T-helper 1 cell treated with Interleukin-12 subunit alpha and Interleukin-12 subunit beta and Interleukin-4 antibody, amounts not matched to agents 30 μg/mL and 1 μg/mL, for 36 hours (primary cell): Measurements from ENCODE around the gene TNFRSF1A.
A peak's percentile ranks its signal among the peaks of the same experiment; 100 is the strongest.

ENCODE experiments used
- H3K27ac Mint-ChIP-seq: one replicate; pipeline ENCODE4 v1.8.0; 2021; ENCODE audit warnings: mild to moderate bottlenecking, mixed read lengths
- H3K27me3 Mint-ChIP-seq: one replicate; pipeline ENCODE4 v1.8.0; 2021; ENCODE audit warnings: low read depth, mixed read lengths
- H3K36me3 Mint-ChIP-seq: one replicate; pipeline ENCODE4 v1.8.0; 2021; ENCODE audit warnings: low read depth, mixed read lengths
- H3K4me1 Mint-ChIP-seq: one replicate; pipeline ENCODE4 v1.8.0; 2021; ENCODE audit warnings: low read depth, mixed read lengths
- H3K4me3 Mint-ChIP-seq: one replicate; pipeline ENCODE4 v1.8.0; 2021; ENCODE audit warnings: mild to moderate bottlenecking, moderate library complexity, mixed read lengths
- H3K9me3 Mint-ChIP-seq: one replicate; pipeline ENCODE4 v1.8.0; 2021; ENCODE audit warnings: mixed read lengths

TNFRSF1A gene

DNA sequence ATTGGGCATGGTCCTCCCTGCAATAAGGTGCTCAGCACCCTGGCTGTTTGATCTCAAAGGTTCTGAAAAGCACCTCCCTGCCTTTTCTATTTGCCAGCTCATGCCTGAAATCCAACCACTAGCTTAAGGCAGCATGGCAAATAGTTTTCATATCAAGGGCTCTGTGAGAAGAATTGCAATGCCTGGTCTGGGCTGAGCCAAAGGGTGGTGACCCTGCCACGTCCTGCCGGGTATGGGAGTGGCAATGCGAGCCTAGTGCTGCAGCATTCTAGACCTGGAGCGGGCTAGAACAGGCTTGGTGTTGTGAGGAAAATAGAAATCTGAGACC is 35.8 kb upstream of the TNFRSF1A start:
- Mint-ChIP-seq H3K4me3 (no peak overlapping the region), H3K9me3 (no peaks in the 10 kb centered on the region), H3K27me3 (peaks cover 30% of the 10 kb centered on the region), H3K36me3 (no peaks in the 10 kb centered on the region), H3K4me1 (peaks cover 16% of the 10 kb centered on the region), H3K27ac (no peak overlapping the region)

DNA sequence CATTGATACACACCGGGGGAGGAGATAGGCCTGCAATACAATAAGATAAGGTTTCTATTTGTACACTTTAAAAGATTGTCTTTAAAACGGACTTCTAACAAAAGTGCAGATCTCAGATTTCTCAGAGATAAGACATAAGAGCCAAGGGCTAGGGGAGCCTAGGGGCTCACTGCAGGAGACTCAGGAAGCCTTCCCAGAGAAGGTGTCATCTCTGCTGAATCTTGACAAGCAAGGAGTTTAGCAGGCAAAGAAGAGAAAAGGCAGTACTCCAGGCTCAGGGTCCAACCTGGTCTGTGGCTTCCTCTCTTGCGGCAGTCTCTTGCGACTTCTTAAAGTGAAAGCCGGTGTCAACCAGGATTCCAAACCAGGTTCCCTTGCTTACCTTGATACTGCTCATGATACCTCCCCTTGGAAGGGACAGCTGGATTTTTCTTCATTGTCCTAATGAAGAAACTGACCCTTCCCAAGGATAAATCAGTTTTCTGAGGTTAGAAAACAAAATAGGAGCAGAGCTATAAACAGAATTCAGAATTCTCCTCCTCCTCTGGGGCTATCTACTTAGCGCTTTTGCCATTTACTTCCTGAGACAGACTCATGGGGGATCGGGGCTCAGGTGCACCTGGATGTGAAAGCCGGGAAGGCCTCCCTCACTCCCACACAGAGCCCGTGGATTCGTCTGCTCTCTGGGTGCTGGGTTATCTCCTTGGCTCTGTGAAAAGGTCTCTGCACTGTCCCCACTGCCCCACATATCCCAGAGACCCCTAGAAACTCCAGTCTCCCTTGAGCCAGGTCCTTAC is 35.2 kb upstream of the TNFRSF1A start:
- peaks cover 22% of the 10 kb centered on the region for H3K4me1 Mint-ChIP-seq
- no peak overlapping the region for H3K4me3 Mint-ChIP-seq
- no peaks in the 10 kb centered on the region for H3K9me3 Mint-ChIP-seq
- H3K27me3 Mint-ChIP-seq = peaks cover 25% of the 10 kb centered on the region
- no peaks in the 10 kb centered on the region for H3K36me3 Mint-ChIP-seq
- H3K27ac Mint-ChIP-seq = no peak overlapping the region

DNA sequence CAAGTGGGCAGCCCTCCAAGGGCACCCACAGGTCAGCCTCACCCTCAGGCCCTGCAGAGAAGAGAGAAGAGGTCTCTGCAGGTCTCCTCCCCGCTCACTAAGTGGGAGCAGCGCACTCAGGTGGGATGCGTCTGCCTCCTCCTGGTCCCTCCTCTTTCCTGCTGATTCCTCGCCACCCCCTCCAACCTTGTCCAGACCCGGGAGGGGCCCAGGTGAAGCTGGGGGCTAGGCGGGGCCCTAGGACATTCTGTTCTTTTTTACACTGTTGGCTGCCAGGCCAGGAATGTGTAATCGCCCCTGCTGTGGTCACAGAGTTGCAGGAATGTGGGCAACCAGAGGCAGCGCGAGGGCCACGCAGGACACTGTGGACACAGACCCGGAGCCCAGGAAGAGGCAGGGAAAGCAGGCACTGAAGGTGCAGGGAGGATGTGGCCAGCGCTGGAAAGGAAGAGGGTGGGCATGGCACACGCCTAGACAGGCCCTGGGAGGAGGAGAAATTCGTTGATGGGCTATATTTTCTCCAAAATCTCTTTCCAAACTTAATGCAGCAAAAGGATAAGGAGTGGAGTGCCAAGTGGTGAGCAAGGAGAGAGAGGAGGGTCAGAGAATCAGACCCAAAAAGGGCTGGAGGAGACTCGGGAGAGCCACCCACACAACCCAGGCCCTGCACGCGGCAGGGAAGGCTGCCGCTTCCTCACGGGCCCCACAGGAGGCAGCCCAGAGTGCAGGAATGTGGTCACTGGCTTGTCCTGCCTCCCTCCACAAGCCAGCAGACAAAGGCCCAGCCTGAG is 34.4 kb upstream of the TNFRSF1A start:
- Mint-ChIP-seq H3K4me3 (peak overlapping the region; percentile 40), H3K4me1 (peaks cover 23% of the 10 kb centered on the region), H3K27me3 (peaks cover 17% of the 10 kb centered on the region), H3K36me3 (no peaks in the 10 kb centered on the region), H3K27ac (peak overlapping the region; percentile 71), H3K9me3 (no peaks in the 10 kb centered on the region)

DNA sequence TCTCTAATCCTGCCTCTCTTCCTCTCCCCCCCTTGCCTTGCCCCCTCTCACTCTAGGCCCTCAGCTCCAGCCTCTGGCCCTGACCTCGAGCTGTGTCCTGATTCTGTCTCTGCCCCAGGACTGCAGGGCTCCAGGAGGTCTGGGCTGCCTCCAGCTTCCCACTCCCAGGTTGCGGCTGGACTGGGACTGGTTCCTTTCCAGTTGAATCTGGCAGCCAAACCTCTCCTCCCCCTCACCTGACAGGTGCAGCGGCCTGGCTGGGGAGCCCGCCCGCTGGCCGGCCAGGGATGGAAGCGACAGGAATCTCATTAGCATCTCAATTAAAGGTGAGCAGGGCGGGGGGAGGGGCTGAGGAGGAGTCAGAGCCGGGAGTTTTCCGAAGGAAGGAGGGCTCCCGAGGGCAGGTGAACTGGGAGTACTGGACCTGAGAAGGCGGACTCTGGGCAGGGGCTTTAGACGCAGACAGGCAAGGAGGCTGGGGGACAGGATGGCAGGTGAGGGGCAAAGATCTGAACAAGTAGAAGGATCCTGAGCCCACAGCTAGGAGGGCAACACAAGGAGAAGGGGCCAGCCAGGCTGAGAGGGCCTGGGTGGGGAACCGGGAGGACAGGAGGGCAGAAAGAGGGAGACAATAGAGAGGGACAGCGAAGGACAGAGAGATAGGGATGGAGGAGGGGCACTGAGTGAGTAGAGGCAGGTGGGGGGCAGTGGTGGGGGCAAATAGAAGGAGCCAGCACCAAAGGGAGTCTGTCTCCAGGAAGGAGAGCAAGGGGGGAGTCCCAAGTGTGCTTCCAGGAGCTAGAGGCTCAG is 33.6 kb upstream of the TNFRSF1A start, which contains the start of gene SCNN1A:
SCNN1A (minus strand) TSS at position 295 of the 810 bp plus-strand sequence. CDS start 780 bp downstream, outside the sequence.
- Mint-ChIP-seq H3K27ac (peak within 1 kb of the TSS; percentile 71), H3K4me3 (peak within 1 kb of the TSS; percentile 40), H3K4me1 (peaks cover 26% of the 10 kb centered on the region), H3K9me3 (no peaks in the 10 kb centered on the region), H3K27me3 (peaks cover 9% of the 10 kb centered on the region), H3K36me3 (no peaks in the 10 kb centered on the region)

DNA sequence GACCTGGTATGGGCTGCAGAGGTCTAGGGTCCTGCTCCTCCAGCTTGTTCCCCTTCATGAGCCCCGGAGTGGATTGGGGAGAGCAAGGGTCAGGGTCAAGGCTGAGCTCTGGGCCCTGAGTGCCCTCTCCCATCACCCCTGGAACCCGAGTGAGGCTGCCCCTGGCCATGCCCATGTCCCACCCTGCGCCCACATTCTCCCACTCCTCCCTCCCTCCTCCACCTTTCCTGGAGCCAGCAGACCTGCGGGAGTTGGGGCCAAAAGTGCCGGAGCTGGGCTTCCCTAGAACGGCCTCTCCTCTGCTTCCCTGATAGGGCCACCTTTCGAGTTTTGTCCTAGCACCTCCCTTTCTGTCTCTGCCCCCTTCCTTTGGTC is 32.9 kb upstream of the TNFRSF1A start:
- Mint-ChIP-seq H3K36me3 (no peaks in the 10 kb centered on the region), H3K9me3 (no peaks in the 10 kb centered on the region), H3K27ac (no peak overlapping the region), H3K4me3 (no peak overlapping the region), H3K27me3 (peaks cover 6% of the 10 kb centered on the region), H3K4me1 (peaks cover 26% of the 10 kb centered on the region)

DNA sequence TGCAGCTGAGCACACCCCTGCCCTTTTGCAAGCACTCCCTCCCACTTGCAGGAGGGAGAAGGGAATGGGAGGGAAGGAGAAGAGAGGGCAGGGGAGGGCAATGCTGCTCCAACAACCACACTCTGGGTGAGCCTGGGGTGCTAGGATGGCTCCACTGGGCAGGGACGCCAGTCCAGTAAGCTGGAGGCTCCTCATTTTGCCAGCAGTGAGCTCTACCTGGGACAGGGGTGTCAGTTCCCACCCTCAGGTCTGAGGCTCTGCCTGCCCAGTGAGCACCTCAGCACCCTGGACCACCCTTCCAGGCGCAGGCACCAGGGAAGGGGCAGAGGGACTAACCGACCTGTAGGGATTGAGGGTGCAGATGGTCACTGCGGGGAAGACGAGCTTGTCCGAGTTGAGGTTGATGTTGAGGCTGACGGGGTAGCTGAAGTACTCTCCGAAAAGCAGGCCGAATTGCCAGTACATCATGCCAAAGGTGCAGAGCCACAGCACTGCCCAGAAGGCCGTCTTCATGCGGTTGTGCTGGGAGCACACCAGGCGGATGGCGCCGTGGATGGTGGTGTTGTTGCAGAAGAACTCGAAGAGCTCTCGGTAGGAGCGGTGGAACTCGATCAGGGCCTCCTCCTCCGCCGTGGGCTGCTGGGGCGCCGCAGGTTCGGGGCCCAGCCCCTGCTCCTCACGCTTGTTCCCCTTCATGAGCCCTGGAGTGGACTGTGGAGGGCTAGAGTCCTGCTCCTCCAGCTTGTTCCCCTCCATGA is 32.3 kb upstream of the TNFRSF1A start:
- Mint-ChIP-seq H3K4me1 (peaks cover 26% of the 10 kb centered on the region), H3K36me3 (no peaks in the 10 kb centered on the region), H3K27me3 (peaks cover 3% of the 10 kb centered on the region), H3K9me3 (no peaks in the 10 kb centered on the region), H3K4me3 (no peak overlapping the region), H3K27ac (no peak overlapping the region)

DNA sequence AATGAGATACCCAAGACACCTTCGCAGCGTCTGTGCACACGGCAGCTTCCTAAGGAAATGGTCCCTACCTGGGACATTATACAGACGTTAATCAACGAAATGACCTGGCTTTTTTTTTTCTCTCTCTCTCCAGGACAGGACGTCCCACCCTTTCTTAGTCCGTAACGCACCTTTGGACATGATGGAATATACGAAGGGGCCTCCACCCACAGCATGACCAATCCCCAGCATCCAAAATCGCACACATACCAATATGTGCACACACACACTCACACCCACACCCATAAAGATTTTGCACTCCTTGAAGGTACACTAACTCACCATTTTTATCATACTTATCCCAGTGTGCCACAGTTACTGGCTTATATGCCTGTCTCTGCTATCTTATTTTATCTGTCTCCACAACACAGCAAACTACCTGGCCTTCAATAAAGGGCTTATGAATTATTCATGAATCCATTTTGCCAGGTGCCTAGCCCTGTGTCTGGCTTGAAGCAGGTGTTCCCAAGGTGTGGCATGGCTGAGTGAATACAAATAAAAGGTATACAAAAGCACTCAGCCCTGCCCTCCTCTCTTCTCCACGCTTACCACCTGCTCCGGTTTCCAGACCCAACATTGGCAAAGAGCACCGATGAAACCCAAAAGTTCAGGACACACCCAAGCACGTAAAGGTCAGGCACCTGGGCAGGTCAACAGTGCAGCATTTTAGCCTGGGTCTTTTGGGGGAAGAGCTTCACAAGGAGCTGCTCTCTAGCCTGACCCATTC is 31.3 kb upstream of the TNFRSF1A start:
- Mint-ChIP-seq H3K4me1 (peaks cover 33% of the 10 kb centered on the region), H3K36me3 (no peaks in the 10 kb centered on the region), H3K4me3 (no peak overlapping the region), H3K9me3 (no peaks in the 10 kb centered on the region), H3K27me3 (no peaks in the 10 kb centered on the region), H3K27ac (no peak overlapping the region)

DNA sequence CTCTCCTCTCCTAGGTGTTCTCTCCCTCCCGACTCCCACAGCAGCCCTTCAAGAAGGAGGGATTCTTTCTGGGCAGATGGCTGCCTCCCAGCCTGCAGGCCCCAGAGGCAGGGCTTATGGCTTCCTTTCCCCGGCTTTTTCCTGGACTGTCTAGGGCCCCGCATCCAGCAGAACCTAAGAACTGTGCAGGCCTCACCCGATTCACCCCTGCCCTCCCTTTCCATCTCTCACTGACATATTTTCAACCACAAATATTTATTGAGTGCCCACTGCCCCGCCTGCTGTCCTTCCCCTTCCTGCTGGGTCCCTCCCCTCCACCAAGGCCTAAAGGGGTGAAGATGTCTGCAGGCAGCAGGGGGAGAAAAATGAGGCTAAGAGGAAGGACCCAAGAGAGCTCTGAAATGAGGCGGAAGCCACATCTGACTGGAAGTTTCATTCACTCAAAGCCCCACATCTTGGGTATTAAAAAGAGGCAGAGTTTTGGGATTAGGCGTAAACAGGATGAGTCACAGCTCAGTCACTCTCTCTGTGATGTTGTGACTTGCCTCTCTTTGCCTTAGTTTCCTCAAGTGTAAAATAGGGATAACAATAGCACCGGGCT is 30.6 kb upstream of the TNFRSF1A start:
- Mint-ChIP-seq H3K4me3 (no peak overlapping the region), H3K4me1 (peaks cover 36% of the 10 kb centered on the region), H3K27ac (peak overlapping the region; percentile 41), H3K36me3 (no peaks in the 10 kb centered on the region), H3K9me3 (no peaks in the 10 kb centered on the region), H3K27me3 (no peaks in the 10 kb centered on the region)

DNA sequence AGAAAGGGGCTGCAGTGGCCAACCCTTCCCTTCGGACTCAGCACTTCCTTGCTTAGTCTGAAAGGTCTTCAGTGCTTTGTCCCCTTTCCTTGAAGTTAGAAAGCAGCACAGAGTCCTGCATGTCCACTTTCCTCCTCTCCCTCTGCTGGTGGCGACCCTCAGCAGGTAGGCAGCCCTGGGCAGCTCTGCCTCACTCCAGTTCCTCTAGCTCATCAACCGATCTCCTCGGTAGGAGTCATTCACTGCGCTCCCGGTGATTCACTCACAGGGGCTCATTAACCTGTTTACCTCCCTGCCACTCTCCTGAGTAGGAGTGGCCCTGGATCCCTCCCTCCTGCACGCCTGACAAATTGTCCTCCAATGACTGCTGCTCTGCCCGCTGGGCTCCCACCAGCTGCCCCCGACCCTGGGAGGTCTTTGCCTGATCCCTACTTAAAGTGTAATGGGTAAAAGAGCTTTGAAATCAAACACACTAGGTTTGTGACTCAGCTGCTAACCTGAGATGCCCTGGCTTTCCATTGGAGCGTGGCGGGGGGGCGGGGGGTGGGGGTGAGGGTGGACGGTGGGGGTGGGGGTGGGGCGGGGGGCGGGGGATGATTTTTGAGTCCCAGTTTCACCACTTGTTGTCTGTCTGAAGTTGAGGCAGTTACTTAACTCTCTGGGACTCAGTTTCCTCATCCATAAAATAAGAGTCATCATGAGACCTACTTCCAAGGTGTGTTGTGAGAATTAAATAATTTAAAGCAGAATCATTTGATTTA is 29.3 kb upstream of the TNFRSF1A start:
- no peaks in the 10 kb centered on the region for H3K9me3 Mint-ChIP-seq
- no peaks in the 10 kb centered on the region for H3K27me3 Mint-ChIP-seq
- H3K4me1 Mint-ChIP-seq = peaks cover 32% of the 10 kb centered on the region
- no peak overlapping the region for H3K27ac Mint-ChIP-seq
- H3K4me3 Mint-ChIP-seq = no peak overlapping the region
- H3K36me3 Mint-ChIP-seq = no peaks in the 10 kb centered on the region

DNA sequence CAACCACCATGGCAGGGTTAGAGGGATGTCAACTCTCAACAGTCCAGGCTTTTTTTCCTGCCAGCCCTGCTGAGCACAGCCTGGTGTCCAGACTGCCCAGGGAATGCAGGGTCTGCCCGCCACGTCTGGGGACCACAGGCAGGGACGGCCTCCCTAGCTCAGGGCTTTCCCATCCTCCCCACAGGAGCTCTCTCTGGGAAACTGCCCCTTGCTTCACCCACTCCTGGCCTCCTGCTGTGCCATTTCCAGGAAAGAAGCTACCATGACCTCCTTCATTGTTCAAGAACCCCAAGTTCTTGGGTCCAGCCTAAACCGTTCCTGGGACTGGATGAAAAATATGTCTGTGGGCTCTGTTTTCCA is 28.7 kb upstream of the TNFRSF1A start:
- Mint-ChIP-seq H3K9me3 (no peaks in the 10 kb centered on the region), H3K27me3 (no peaks in the 10 kb centered on the region), H3K4me1 (peaks cover 30% of the 10 kb centered on the region), H3K4me3 (no peak overlapping the region), H3K36me3 (no peaks in the 10 kb centered on the region), H3K27ac (no peak overlapping the region)

DNA sequence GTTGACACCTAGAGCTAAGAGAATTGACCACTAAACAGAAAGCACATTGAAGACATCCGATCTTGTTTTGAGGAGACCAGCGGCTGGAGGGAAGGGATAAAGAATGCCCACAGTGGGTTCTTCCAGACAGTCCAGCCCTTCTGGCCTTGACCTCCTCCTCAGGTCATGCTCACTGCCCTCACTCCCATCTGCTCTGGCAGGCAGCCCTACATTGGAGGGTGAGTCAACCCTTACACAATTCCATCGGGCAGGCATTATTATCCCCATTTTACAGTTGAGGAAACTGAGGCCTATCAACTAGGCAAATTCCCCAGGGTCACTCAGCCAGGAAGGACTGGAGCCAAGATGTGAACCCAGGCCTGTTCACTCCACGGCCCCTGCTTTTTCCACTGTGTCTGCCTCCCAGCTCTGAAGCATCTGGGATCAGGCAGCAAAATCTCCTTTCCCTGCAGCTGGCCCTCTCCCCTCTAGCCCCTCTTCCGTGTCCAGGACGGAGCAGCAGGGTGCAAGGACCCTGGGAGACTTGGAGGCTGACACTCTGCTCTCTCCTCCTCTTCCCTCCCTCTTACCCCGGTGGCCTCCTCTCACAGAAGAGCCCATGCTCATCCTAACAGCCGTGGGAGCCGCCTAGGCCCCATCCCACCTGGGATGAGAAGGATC is 28.2 kb upstream of the TNFRSF1A start:
- Mint-ChIP-seq H3K4me1 (peaks cover 30% of the 10 kb centered on the region), H3K36me3 (no peaks in the 10 kb centered on the region), H3K27me3 (no peaks in the 10 kb centered on the region), H3K27ac (no peak overlapping the region), H3K4me3 (no peak overlapping the region), H3K9me3 (no peaks in the 10 kb centered on the region)

DNA sequence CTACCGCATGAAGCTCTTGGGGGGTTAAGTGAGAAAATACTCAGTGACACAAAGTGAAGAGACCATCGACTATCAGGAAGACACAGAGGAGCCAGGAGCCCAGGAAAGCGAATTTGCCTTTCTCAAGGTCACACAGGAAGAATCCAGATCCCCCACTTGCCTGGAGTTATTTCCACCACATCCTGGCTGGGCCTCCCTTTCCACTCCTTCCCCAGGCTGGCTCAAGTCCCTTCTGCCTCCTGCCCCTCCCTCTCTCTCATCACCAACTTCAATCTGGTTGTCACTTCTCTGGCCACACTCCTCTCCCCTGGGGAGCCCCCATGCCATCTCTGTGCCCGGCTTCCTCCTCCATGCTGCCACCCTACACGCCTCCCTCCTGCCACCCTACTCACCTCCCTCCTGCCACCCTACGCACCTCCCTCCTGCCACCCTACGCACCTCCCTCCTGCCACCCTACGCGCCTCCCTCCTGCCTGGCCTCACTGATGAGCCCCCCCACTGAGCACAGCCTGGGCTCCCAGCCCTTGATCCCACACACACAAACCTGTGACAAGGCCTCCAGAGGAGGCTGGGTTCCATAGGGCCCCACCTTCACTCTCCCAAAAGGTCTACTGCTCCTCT is 27.1 kb upstream of the TNFRSF1A start:
- Mint-ChIP-seq H3K36me3 (no peaks in the 10 kb centered on the region), H3K4me3 (no peak overlapping the region), H3K4me1 (peaks cover 33% of the 10 kb centered on the region), H3K27me3 (no peaks in the 10 kb centered on the region), H3K9me3 (no peaks in the 10 kb centered on the region), H3K27ac (no peak overlapping the region)
